H1 (cell line): ENCODE results near the gene UVRAG. TPM values are rescaled to one million over a fixed set of nuclear protein-coding genes. Genes with fewer than 3 reads are reported as not detected.

Experiments
- CTCF ChIA-PET: fragments of 300-600 bp; sonication (Branson Sonifier 250); formaldehyde crosslinking; loops from one replicate; lab custom pipeline; 2021; ENCODE audit not compliant: partially characterized antibody; lab: Charles Lee
- POLR2A ChIA-PET: fragments of 300-600 bp; sonication (Branson Sonifier 250); formaldehyde crosslinking; loops from one replicate; lab custom pipeline; 2021; ENCODE audit warnings: inconsistent platforms; ENCODE audit not compliant: partially characterized antibody; lab: Charles Lee
- DNase-seq, 2 experiments: peaks; one replicate each; pipeline versions ENCODE4 v3.0.0 to v3.0.0-alpha.2; 2010 to 2022; ENCODE audit warnings: low spot score in 2 of 2, low read depth in 1 of 2, mixed read lengths in 1 of 2
- FAIRE-seq: peaks from 2 replicates; lab custom pipeline; 2011; peaks lifted over from hg19 to GRCh38; lab: Jason Lieb, UNC
- H2AFZ ChIP-seq: 2 replicates; pipeline ENCODE4 v1.8.1; 2012; ENCODE audit warnings: low read length, inconsistent platforms
- H2AK5ac ChIP-seq: 2 replicates; pipeline ENCODE4 v1.6.1; 2013; ENCODE audit warnings: low read depth, low read length
- H2BK120ac ChIP-seq: replicated peaks from 2 replicates; pipeline ENCODE3; 2013; ENCODE audit warnings: low read depth, low read length, inconsistent platforms
- H2BK12ac ChIP-seq: 2 replicates; pipeline ENCODE4 v1.6.1; 2013; ENCODE audit warnings: low read depth, low read length
- H2BK15ac ChIP-seq: 2 replicates; pipeline ENCODE4 v1.6.1; 2013; ENCODE audit warnings: low read length
- H2BK20ac ChIP-seq: 2 replicates; pipeline ENCODE4 v1.6.1; 2013; ENCODE audit warnings: low read length
- H2BK5ac ChIP-seq: 2 replicates; pipeline ENCODE4 v1.6.1; 2013; ENCODE audit warnings: low read depth, low read length
- H3K14ac ChIP-seq: 2 replicates; pipeline ENCODE4 v1.6.1; 2013; ENCODE audit warnings: inconsistent platforms; ENCODE audit not compliant: insufficient read length
- H3K18ac ChIP-seq: 2 replicates; pipeline ENCODE4 v1.6.1; 2013; ENCODE audit warnings: low read length; ENCODE audit errors: extremely low read depth
- H3K23ac ChIP-seq: 2 replicates; pipeline ENCODE4 v1.6.1; 2013; ENCODE audit warnings: inconsistent platforms; ENCODE audit not compliant: insufficient read length
- H3K23me2 ChIP-seq: 2 replicates; pipeline ENCODE4 v1.6.1; 2013; ENCODE audit warnings: low read depth, low read length
- H3K27ac ChIP-seq: 2 replicates; pipeline ENCODE4 v1.6.1; 2011; ENCODE audit warnings: low read depth, low read length, inconsistent platforms
- H3K27me3 ChIP-seq, 4 experiments: replicated peaks in 1 of 4; 1 replicate in 1 of 4; 2 replicates in 3 of 4; pipeline versions ENCODE4 v1.6.1 to v1.8.1; 2011 to 2013; ENCODE audit warnings: low read length in 3 of 4, mild to moderate bottlenecking in 3 of 4, inconsistent platforms in 2 of 4, mixed read lengths in 2 of 4, moderate library complexity in 1 of 4; ENCODE audit not compliant: control insufficient read depth in 3 of 4, insufficient read depth in 3 of 4; ENCODE audit errors: extremely low read depth in 1 of 4
- H3K36me3 ChIP-seq, 4 experiments: 2 replicates each; pipeline versions ENCODE4 v1.6.1 to v1.8.1; 2011 to 2013; ENCODE audit warnings: mild to moderate bottlenecking in 4 of 4, low read length in 3 of 4, moderate library complexity in 2 of 4, control low read depth in 1 of 4, inconsistent platforms in 1 of 4; ENCODE audit not compliant: insufficient read depth in 4 of 4, control insufficient read depth in 2 of 4
- H3K4ac ChIP-seq: replicated peaks from 2 replicates; pipeline ENCODE3; 2013; ENCODE audit warnings: low read length, low read depth, mixed read lengths, inconsistent platforms; ENCODE audit not compliant: insufficient read length
- H3K4me1 ChIP-seq, 4 experiments: replicated peaks in 1 of 4; 1 replicate in 1 of 4; 2 replicates in 3 of 4; pipeline versions ENCODE4 v1.6.1 to v1.8.1; 2011 to 2013; ENCODE audit warnings: low read length in 3 of 4, inconsistent platforms in 2 of 4, mixed read lengths in 1 of 4; ENCODE audit not compliant: insufficient read depth in 4 of 4, control insufficient read depth in 3 of 4
- H3K4me2 ChIP-seq, 2 experiments: 2 replicates each; pipeline versions ENCODE4 v1.6.1 to v1.8.1; 2011 to 2013; ENCODE audit warnings: low read depth in 2 of 2, low read length in 2 of 2, control low read depth in 1 of 2, inconsistent platforms in 1 of 2, mild to moderate bottlenecking in 1 of 2; ENCODE audit not compliant: insufficient read depth in 1 of 2
- H3K4me3 ChIP-seq, 4 experiments: fragments of 200-600, 300-600 bp in 1 of 4; sonication (generic), shearing (Covaris generic), sonication (Bioruptor Twin) in 1 of 4; 2 replicates each; pipeline versions ENCODE4 v1.5.1 to v1.8.1; 2011 to 2016; ENCODE audit warnings: low read length in 4 of 4, low read depth in 3 of 4, control low read depth in 2 of 4, inconsistent platforms in 2 of 4, mild to moderate bottlenecking in 2 of 4, mixed read lengths in 1 of 4, moderate library complexity in 1 of 4; ENCODE audit not compliant: insufficient read depth in 2 of 4; ENCODE audit errors: extremely low read depth in 1 of 4
- H3K56ac ChIP-seq: replicated peaks from 2 replicates; pipeline ENCODE3; 2013; ENCODE audit warnings: low read depth, mild to moderate bottlenecking, mixed read lengths, low read length, inconsistent platforms; ENCODE audit not compliant: insufficient read length
- H3K79me1 ChIP-seq: 2 replicates; pipeline ENCODE4 v1.6.1; 2013; ENCODE audit warnings: low read depth, low read length, control low read depth
- H3K79me2 ChIP-seq, 2 experiments: 2 replicates each; pipeline versions ENCODE4 v1.6.1 to v1.8.1; 2012 to 2013; ENCODE audit warnings: low read length in 2 of 2, mild to moderate bottlenecking in 2 of 2, inconsistent platforms in 1 of 2; ENCODE audit not compliant: insufficient read depth in 2 of 2, control insufficient read depth in 1 of 2
- H3K9ac ChIP-seq, 4 experiments: replicated peaks in 1 of 4; 1 replicate in 1 of 4; 2 replicates in 3 of 4; pipeline versions ENCODE4 v1.6.1 to v1.8.1; 2011 to 2013; ENCODE audit warnings: low read depth in 3 of 4, low read length in 3 of 4, control low read depth in 2 of 4, mild to moderate bottlenecking in 2 of 4, moderate library complexity in 2 of 4, inconsistent platforms in 1 of 4; ENCODE audit errors: extremely low read depth in 1 of 4
- H3K9me3 ChIP-seq, 2 experiments: 2 replicates each; pipeline versions ENCODE4 v1.6.1 to v1.8.1; 2012 to 2013; ENCODE audit warnings: mild to moderate bottlenecking in 2 of 2, moderate library complexity in 2 of 2, control low read depth in 1 of 2, inconsistent platforms in 1 of 2, low read depth in 1 of 2, low read length in 1 of 2, mixed read lengths in 1 of 2; ENCODE audit not compliant: insufficient read depth in 2 of 2
- H4K20me1 ChIP-seq, 2 experiments: replicated peaks in 1 of 2; 2 replicates each; pipeline versions ENCODE3 to v1.8.1; 2011 to 2013; ENCODE audit warnings: inconsistent platforms in 2 of 2, low read length in 2 of 2, mild to moderate bottlenecking in 1 of 2; ENCODE audit not compliant: insufficient read depth in 2 of 2, control insufficient read depth in 1 of 2
- H4K5ac ChIP-seq: 2 replicates; pipeline ENCODE4 v1.6.1; 2013; ENCODE audit warnings: low read length, low read depth, mixed read lengths, inconsistent platforms; ENCODE audit not compliant: insufficient read length
- H4K8ac ChIP-seq: 2 replicates; pipeline ENCODE4 v1.8.0; 2013; ENCODE audit warnings: mild to moderate bottlenecking, moderate library complexity, low read length, inconsistent platforms; ENCODE audit not compliant: insufficient read depth; ENCODE audit errors: extremely low read depth
- H4K91ac ChIP-seq: replicated peaks from 2 replicates; pipeline ENCODE3; 2013; ENCODE audit warnings: low read length, mixed read lengths, inconsistent platforms; ENCODE audit not compliant: insufficient read length
- ATF2 ChIP-seq: IDR thresholded peaks from 2 replicates; pipeline ENCODE4 v1.6.1; 2012; ENCODE audit warnings: low read length, inconsistent platforms
- CBX5 ChIP-seq: fragments of 300-800, 300-1000 bp; sonication (generic); IDR thresholded peaks from 2 replicates; pipeline ENCODE4 v1.7.1; 2016; ENCODE audit warnings: antibody characterized with exemption, low read length, low read depth
- CHD1 ChIP-seq: IDR thresholded peaks from 2 replicates; pipeline ENCODE4 v1.6.1; 2012; ENCODE audit warnings: low read depth, low read length, improper control_type of control experiment
- CTCF ChIP-seq, 3 experiments: IDR thresholded peaks; 1 replicate in 2 of 3; 2 replicates in 1 of 3; pipeline versions ENCODE4 v1.5.1 to v1.6.1; 2011; ENCODE audit warnings: low read length in 3 of 3, mild to moderate bottlenecking in 3 of 3, inconsistent platforms in 2 of 3, low read depth in 1 of 3, moderate library complexity in 1 of 3; ENCODE audit not compliant: insufficient read depth in 1 of 3; ENCODE audit errors: control extremely low read depth in 1 of 3
- HDAC6 ChIP-seq: IDR thresholded peaks from one replicate; pipeline ENCODE4 v1.7.1; 2012; ENCODE audit warnings: low read depth, mild to moderate bottlenecking, inconsistent platforms, low read length, moderate library complexity
- JUND ChIP-seq: IDR thresholded peaks from 2 replicates; pipeline ENCODE4 v1.6.1; 2011; ENCODE audit warnings: mild to moderate bottlenecking, improper control_type of control experiment, low read length
- PHF8 ChIP-seq: fragments of 200-600 bp; sonication (generic); conservative IDR thresholded peaks from 2 replicates; pipeline ENCODE4 v1.7.1; 2012; ENCODE audit warnings: low read depth, mild to moderate bottlenecking, inconsistent platforms, low read length, moderate library complexity
- SIRT6 ChIP-seq: IDR thresholded peaks from one replicate; pipeline ENCODE4 v1.7.1; 2012; ENCODE audit warnings: low read length, inconsistent platforms
- SIX5 ChIP-seq: IDR thresholded peaks from 2 replicates; pipeline ENCODE4 v1.6.1; 2011; ENCODE audit warnings: mild to moderate bottlenecking, low read depth, low read length
- TAF1 ChIP-seq: IDR thresholded peaks from 2 replicates; pipeline ENCODE4 v1.6.1; 2011; ENCODE audit warnings: mild to moderate bottlenecking, low read depth, low read length
- WGBS, 2 experiments: shearing (Covaris generic) in 1 of 2; methylation state at CpG; one replicate each; pipeline versions ENCODE4 v1.1.6 to v1.1.7; 2013 to 2015; ENCODE audit warnings: low lambda C conversion rate in 2 of 2, mixed read lengths in 2 of 2, inconsistent platforms in 1 of 2, low coverage in 1 of 2, missing lambda C conversion rate in 1 of 2; ENCODE audit not compliant: insufficient replicate concordance in 2 of 2, insufficient coverage in 1 of 2, insufficient read length in 1 of 2; ENCODE audit errors: extremely low coverage in 1 of 2, missing lambda C conversion rate in 1 of 2; 5-methylcytosine and 5-hydroxymethylcytosine counted together
- polyA plus RNA-seq, 7 experiments: library from polyadenylated mRNA; depleted of rRNA in 3 of 7; stranded (reverse) in 5 of 7; unstranded in 2 of 7; fragments of >200 nt in 5 of 7; fragments of 200-250 nt in 2 of 7; gene quantifications; 1 replicate in 5 of 7; 2 replicates in 1 of 7; 4 replicates in 1 of 7; pipeline versions ENCODE4 v1.2.1 to v1.2.3, GENCODE V29; 2011 to 2013; ENCODE audit warnings: missing spikeins in 2 of 7, mixed read lengths in 2 of 7
- total RNA-seq: library from RNA; stranded (reverse); fragmentation: NEBNext Ultra II Directional; extraction: Animal tissue kit (Norgen Biotek cat#: 25700); gene quantifications from 2 replicates; pipeline ENCODE4 v1.2.1, GENCODE V29; 2021

Gene UVRAG
- total and polyA plus RNA-seq, 2 of the 8 experiments (the other 6 are each of a cell fraction or from before 2014, with no cell fraction given), result 5.5 to 14.7 TPM

DNA sequence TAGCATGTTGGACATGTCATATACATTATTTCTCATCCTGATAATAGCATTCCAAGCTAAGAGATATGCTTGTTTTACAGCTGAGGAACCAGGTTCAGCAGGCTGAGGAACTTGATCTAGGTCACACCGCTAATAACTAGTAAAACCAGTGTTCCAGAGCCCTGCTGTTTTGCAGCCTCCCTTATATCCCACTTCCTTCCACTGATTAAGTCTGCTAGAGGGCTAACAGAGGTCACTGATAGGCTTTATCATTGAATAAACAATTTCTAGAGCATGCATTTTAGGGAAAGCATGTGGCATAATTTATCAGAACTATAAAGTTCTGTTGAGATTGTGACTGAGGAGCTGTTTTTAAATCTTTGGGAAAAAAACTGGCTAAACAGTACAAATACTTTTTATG lies 54.0 kb downstream of the UVRAG start:
- no peak for FAIRE-seq
- WGBS, 2 experiments, result 96% methylated on average over 1 of the region's 1 CpG; no CpG with 5 or more reads in 1 of the 2 experiments
- TF ChIP-seq CHD1 (no peak), HDAC6 (no peak), ATF2 (no peak), SIX5 (no peak), CTCF (IDR thresholded peaks at IDR 0.05; ENCODE audit: control extremely low read depth in 1 of 3, insufficient read depth in 1 of 3, low read depth in 1 of 3, low read length in 3 of 3) (no peak), CBX5 (no peak), PHF8 (no peak), JUND (no peak), SIRT6 (no peak), TAF1 (no peak)

More for the DNA sequence above, 54.0 kb downstream of the UVRAG start:
- Histone ChIP-seq H3K79me1 (peaks cover 4% of the 10 kb centered on the region; the same call in 1 of the 2 replicates), H2BK12ac (no peak overlapping the region), H3K27me3 (no peaks in the 10 kb centered on the region), H3K23ac (no peak overlapping the region), H4K91ac (no peak overlapping the region), H3K14ac (no peak overlapping the region), H3K4ac (no peak overlapping the region), H3K27ac (no peak overlapping the region), H3K4me2 (no peak overlapping the region), H3K9me3 (no peaks in the 10 kb centered on the region), H4K8ac (no peak overlapping the region), H2BK15ac (no peak overlapping the region), H2BK5ac (no peak overlapping the region), H3K36me3 (no peaks in the 10 kb centered on the region), H2AK5ac (no peak overlapping the region), H3K9ac (no peak overlapping the region), H4K5ac (no peak overlapping the region), H4K20me1 (peaks cover 0 to 5% of the 10 kb centered on the region in 2 experiments), H3K18ac (no peak overlapping the region), H2BK120ac (no peak overlapping the region), H3K56ac (no peak overlapping the region), H2BK20ac (no peak overlapping the region), H3K79me2 (no peaks in the 10 kb centered on the region), H3K4me1 (peaks cover 0 to 6% (median 3%) of the 10 kb centered on the region in 4 experiments; a peak in 5 of 7 replicates), H2AFZ (no peak overlapping the region), H3K23me2 (no peaks in the 10 kb centered on the region), H3K4me3 (no peak overlapping the region)
- ChIA-PET CTCF (interaction anchor here (0.9 to 6.1 kb wide), 9 partner anchors 19 to 179 kb away, joined by 3 to 94 read pairs (median 8); no protein-coding TSS in a partner anchor), POLR2A (no interaction called here)
- DNase-seq, result no peak
